Hippocampal formation (tissue), 2 donors: ENCODE measurements around the gene CNPPD1.

Experiments used
- DNase-seq, 2 donors: peaks; one replicate each; lab custom pipeline; 2025; lab: John Stamatoyannopoulos, UW

Gene CNPPD1

GRCh38 chr2:219176818-219177551, at the start of gene CNPPD1:
Gene CNPPD1 (minus strand): TSS chr2:219176925. CDS start chr2:219176828, 97 bp downstream.
- peak; percentile 77 for DNase-seq

- no peak for DNase-seq
Observed at GRCh38 chr2:219225350-219225749, 48.6 kb upstream of the CNPPD1 start.

GRCh38 chr2:219223831-219224610, 47.3 kb upstream of the CNPPD1 start:
- no peak for DNase-seq

GRCh38 chr2:219221957-219222518, 45.3 kb upstream of the CNPPD1 start:
- DNase-seq = no peak

DNA sequence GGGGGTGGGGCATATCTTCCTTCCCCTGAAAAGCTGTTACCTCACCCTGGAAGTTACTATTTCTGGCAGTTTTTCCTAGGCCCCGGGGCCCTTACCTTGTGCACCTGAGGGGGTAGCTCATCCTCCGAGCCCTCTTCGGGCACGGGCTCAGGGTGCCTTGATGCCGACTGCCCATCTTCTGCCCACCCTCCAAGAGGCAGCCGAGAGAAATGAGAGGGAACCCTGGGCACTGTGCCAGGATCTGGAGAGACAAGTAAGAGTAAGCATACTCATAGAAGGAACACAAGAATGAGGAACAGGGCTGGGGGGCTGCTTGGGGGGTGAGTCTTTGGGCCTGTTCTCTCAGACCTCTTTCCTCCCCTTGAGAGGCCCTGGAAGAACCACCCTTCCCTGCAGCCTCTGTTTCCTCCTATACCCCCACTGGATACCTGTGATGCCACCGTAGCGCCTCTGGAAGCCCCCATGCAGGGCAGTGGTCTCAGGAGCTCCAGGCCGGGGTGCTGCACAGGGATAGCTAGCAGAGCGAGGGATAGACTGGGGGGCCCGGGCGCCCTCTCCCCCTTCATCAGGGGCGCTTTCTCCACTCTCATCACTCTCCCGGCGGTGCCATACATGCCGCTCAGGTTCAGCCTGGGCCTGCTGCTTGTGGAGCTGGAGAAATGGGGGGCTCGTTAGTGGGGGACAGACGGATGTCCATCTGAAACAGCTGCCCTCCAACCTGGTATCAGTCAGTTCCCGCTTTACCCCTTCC, 44.1 kb upstream of the CNPPD1 start:
- no peak for DNase-seq

GRCh38 chr2:219219784-219220532, 43.2 kb upstream of the CNPPD1 start:
- no peak for DNase-seq

GRCh38 chr2:219218732-219219701, 42.3 kb upstream of the CNPPD1 start, which contains the start of gene ABCB6:
Gene ABCB6 (minus strand): TSS chr2:219218958. CDS start chr2:219218673, 285 bp downstream.
- DNase-seq = peak; percentile 93 to 96

DNA sequence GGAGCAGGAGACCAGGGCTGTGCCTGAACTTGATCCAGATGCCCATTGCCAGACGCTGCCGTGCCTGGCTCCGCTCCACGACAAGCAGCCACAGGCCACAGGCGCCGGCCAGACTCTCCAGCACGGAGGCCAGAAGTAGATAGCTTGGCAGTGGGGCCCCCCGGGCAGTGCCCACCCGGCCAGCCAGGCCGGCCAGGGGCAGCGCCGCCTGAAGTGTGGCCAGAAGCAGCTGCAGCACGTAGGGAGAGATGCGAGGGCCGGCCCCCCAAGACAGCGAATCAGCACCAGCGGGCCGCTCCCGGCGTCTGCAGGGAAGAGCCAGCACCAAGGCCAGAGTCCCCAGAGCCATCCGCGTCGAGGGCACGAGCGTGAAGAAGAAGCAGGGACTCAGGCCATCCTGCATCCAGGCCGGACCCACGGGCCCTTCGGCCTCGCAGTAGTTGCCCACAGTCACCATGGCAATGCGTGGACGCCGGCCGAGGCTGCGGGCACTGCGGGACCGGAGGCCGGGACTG, 41.5 kb upstream of the CNPPD1 start:
- DNase-seq = peak in 1 of 2 donors; percentile 69

DNA sequence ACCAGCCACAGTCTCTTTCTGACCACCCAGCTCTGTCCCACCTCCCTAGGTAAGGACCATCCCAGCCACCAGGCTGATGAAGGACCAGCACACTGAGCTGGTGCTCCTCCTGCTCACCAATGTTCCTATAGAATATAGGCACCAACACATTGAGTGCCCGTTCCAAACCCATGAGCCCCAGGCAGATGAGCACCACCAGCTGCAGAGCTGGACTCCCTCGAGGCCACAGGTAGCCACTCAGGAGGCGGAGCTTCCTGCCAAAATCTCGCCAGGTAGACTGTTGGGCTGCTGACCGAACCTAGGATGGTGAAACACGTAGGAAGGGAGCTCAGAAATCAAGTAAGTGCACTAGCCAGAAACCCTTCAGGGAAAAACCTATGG, 39.8 kb upstream of the CNPPD1 start:
- no peak for DNase-seq

DNA sequence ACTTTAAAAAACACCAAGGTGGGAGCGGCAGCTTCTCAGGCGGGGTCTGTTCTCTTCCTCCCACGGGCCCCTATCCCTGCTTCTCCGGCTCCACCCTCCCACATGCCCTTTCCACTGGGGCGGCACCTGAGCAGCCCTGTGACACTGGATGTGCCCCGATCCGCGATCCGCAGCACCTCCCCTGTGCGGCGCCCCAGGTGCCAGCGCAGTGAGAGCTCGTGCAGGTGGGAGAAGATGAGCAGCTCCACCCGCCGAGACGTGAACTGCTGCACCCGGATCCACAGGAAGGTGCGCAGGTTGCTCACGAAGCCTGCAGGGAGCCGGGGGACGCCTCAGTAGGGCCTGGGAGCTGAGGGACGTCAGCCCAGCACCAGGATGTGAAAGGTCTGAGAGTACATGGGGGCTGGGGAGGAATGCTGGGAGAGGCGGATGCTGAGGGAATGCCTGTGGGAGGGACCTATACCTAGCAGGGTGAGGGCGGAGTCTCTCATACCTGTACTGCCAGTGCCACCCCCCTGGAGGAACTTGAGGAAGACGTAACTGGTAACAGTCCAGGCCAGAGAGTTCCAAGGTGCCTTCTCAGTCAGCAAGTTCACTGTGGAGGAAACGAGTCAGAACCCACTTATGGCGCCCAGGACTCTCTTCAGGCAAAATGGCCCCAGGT, 39.3 kb upstream of the CNPPD1 start:
- DNase-seq = no peak

DNA sequence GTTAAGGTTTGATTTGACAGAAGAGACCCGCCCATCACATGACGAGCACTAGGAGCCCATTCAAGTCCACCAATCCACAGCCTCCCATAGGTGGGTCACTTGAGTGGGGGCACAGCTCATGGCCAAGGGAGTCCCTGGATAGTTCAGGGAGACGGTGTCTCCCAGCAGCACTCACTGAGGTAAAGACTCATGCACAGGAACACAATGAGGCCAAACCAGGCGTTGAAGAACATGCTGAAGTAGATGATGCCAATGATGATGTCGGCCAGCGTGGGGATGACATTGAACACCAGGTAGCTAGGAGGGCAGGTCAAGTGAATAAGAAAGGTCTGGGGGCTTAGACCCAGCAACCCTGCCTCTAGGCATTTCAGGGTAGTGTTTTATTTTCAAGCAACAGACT, 38.1 kb upstream of the CNPPD1 start:
- no peak for DNase-seq

GRCh38 chr2:219214141-219214540, 37.4 kb upstream of the CNPPD1 start:
- DNase-seq = no peak

- no peak for DNase-seq
Observed at GRCh38 chr2:219213486-219214071, 36.9 kb upstream of the CNPPD1 start.

GRCh38 chr2:219213026-219213415, 36.3 kb upstream of the CNPPD1 start:
- no peak for DNase-seq

DNA sequence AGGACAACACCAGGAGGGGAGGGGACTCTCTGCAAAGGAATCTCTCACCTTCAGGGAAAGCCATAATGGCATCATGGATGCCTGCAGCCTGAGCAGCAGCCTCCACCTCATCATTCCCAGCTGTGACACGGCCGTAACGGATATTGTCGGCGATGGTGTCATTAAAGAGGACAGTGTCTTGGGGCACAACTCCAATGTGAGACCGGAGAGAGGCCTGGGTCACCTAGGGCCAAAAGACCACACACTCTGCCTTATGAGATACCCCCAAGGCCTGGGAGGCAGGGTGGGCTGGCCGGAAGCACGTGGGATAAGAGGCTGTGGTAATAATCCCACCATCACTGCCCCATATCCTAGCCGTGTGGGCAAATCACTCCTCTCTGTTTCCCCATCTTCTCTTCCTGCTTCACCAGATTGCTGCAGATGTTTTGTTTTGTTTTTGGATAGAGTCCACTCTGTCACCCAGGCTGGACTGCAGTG, 34.2 kb upstream of the CNPPD1 start:
- no peak for DNase-seq

DNA sequence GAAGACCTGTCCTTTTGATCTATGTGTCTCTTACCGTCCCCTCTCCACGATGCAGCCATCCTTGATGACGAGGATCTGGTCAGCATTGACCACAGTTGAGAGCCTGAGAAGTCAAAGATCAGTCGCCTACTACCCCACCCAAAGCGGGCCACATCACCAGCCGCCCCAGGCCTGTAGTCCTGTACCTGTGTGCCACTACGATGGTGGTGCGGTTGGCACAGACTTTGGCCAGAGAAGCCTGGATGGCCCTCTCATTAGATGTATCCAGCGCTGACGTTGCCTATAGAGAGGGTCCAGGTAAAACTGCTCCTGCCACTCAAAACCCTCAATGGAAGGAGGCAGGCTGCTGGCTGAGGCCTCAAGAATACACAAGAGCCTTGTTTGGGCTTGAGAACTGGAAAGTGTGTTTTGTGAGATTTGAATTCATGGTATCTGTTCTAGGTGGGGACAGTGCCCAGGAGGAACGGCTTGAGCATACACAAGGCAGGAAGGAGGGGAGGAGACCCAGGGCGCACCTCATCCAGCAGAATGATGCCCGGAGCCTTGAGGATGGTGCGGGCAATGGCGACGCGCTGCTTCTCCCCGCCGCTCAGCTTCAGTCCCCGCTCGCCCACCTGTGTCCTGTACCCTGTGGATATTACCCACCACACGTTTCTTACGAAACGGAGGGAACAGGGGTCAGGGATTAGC, 33.6 kb upstream of the CNPPD1 start:
- DNase-seq = no peak

GRCh38 chr2:219209236-219210195, 32.8 kb upstream of the CNPPD1 start:
- DNase-seq = no peak
